Cerebellar cortex (tissue), 1 donor: ENCODE results near the gene RTL5.

Experiments used
- DNase-seq: peaks from one replicate; pipeline ENCODE4 v3.0.0-alpha.2; 2015; ENCODE audit warnings: low spot score

RTL5 gene

GRCh38 chrX:72129661-72130060 lies 2.1 kb downstream of the RTL5 start:
- no peak for DNase-seq

DNA sequence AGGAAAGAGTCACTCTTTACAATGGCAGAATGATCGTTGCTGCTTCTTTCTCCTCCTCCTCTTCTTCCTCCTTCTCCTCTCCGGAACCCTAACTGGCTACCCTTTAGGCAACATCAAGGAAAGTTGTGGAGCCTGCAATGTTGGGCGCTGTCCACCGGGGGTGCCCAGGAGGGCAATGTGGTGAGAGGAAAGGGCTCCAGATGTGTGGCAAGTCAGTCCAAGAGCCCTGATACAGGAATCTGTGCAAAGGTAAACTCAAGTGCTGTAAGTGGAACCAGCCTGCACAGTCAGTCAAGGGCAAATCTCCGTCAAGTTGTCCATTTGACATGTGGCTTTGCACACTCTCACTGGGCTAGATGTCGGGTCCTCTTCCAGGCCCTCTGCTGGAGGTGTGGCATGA lies 2.8 kb downstream of the RTL5 start:
- peak; percentile 29 for DNase-seq

DNA sequence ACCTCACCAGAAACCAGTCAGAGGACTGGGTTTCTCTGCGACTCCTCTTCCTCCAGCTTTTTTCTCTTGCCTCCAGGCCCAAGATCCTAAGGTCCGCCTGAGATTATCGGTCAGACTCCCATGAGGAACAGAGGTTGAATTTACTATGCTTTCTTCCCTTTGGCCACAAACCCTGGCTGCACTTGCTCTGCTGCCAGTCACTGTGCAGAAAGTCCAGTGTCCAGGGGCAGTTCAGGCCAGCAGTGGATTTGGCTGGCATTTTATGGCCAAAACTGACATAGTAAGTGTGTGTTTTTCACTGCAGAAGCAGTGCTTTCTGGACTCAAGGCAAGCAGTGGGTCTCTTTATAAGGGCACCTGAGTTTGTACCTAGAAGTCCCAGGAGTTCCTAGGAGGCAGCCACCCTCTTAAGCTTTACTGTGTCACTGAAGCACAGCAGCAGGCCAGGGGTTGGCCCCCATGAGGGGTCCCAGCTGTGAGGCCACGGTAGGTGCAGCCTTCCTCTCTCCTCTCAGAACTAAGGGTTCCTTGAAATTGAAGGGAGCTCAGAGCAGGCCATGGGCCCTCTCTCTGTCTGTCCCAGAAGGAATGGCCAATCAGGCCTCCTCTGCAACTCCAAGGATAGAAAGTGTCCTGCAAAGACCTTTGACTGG lies 3.4 kb downstream of the RTL5 start:
- DNase-seq: no peak

DNA sequence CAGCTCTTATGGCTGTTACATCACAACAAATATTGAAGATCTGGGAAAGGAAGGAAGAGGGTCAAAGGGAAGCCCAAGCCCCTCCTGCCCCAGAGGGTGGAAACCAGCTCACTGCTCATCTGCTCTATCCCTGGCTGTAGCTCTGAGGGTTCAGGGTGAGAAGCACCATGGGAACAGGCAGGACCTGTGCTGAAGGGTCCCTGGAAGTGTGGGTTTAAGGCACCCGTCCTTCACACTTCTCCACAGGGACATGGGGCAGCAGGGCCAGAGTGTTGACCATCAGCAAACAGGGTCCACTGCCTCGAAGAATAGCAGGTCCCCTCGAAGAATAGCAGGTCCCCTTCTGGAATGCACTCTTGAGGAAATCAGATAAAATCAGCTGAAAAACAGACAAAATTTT lies 4.4 kb downstream of the RTL5 start:
- no peak for DNase-seq

- DNase-seq: peak; percentile 87
These were observed 5.1 kb downstream of the RTL5 start for GRCh38 chrX:72126539-72127140.

- DNase-seq: peak; percentile 83
These were observed 5.7 kb downstream of the RTL5 start for GRCh38 chrX:72126048-72126415.

- DNase-seq: no peak
These were observed 6.2 kb downstream of the RTL5 start for GRCh38 chrX:72125331-72126047.

DNA sequence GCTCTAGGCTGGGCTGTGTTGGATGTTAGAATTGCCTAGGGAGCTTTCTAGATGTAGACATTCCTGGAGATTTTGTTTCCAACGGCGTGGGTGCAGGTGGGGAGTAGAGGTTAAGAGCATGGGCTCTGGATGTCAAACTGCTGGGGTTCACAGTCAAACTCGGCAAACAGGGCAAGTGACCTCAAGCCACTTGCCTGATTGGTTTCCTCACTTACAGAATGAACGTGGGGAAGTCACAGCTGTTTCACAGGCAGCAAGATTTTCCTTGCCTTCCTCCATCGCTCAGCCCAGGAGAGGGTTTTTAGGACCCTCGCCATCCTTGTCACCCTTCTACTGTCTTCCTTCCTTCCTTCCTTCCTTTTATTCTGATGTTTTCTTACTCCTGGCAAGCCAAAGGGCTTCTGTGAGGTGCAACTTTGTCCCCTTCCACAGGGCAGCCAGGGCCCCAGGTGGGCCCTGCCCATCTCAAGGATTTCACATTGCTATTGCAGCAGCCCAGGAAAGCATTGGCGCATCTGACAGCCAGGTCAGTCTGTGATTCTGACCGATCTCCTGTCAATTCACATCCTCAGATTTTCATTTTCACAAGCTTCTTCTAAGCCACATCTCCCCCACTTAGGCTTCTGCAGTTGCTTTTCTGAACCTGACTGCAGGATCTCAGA lies 7.0 kb downstream of the RTL5 start:
- no peak for DNase-seq

GRCh38 chrX:72123471-72124185 lies 8.1 kb downstream of the RTL5 start:
- DNase-seq: no peak

DNA sequence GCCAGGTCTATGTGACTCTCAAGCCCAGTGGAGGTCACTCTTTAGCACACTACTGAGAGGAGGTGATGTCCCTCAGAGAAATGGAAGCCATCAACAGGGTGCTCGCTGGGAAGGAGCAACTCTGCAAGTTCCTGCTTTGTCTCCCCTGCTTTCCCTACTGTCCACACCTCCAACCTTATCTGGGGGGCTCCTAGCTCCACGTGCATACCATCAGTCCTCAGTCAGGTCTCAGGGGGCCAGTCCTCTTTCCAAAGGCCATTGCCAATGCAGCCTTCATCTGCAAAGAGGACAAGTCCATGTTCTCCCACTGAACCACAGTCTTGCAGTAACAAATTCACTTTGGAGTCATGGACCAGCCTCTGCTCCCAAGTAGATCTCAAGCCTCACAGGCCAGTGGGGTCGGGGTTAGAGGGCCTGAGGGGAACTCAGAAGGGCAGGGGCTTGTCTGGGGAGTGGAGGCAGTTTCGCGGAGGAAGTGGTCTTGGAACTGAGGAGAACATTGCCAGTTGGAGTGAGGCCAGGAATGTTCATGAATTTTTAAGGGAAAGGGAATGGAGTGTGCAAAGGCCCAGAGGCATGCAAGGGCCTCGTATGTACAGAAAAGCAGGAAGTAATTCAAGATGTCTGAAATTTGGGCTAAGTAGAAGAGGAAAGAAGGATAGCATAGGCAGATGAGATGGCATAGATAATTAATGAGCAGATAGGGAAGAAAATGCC lies 8.9 kb downstream of the RTL5 start:
- no peak for DNase-seq

GRCh38 chrX:72121383-72121782 lies 10.3 kb downstream of the RTL5 start:
- DNase-seq: peak; percentile 71

DNA sequence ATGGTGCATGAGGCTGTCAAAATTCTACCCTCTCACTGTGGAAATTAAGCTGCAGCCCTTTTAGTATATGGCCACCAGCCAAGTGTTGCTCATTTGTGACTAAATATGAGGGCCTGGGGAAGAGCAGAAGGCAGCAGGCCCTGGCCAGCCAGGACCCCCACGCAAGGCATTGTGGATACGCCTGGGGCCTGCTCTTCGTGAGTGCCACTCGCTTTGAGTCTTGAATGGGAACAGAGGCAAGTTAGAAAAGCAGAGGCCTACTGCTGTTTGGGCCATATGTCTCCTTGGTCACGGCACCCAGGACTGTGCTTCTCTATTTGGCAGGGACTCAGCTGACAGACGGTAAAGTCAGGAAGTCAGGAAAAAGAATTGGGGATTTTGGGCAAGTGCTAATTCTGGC lies 10.9 kb downstream of the RTL5 start:
- peak; percentile 83 for DNase-seq

DNA sequence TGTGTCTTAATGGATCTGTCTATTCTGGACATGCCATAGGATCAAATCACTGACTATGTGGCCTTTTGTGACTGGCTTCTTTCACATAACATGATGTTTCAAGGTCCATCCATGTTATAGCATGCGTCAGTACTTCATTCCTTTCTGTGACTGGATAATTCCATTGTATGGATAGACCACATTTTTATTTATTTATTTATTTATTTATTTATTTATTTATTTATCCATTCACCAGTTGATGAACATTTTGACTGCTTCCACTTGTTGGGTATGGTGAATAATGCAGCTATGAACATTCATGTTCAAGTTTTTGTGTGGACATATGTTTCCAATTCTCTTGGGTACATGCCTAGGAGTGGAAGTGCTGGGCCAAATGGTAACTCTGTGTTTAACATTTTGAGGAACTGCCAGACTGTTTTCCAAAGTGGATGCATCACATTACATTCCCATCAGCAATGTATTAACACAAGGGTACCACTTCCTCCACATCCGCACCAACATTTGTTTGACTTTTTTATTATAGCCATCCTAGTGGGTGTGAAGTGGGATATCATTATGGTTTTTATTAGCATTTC lies 14.0 kb downstream of the RTL5 start:
- no peak for DNase-seq

DNA sequence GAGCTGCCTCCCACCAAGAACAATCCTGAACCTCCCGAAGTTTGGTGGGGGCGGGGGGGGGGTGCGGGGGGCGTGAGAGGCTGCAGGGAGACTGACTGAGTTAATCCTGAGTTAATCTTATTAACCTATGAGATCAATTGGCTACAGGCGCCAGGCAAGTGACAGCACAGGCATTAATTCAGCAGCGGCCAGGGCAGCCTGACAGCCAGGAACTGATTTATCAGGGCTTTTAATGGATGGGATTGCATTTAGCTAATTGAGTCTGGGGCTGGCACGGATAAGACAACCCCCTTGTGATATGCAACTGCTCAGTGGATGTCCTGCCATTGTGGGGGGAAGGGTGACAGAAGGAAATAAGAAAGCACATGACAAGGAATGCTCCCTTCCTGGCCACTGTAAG lies 16.3 kb downstream of the RTL5 start:
- no peak for DNase-seq

- DNase-seq: no peak
These were observed 16.9 kb downstream of the RTL5 start for GRCh38 chrX:72114807-72115206.

DNA sequence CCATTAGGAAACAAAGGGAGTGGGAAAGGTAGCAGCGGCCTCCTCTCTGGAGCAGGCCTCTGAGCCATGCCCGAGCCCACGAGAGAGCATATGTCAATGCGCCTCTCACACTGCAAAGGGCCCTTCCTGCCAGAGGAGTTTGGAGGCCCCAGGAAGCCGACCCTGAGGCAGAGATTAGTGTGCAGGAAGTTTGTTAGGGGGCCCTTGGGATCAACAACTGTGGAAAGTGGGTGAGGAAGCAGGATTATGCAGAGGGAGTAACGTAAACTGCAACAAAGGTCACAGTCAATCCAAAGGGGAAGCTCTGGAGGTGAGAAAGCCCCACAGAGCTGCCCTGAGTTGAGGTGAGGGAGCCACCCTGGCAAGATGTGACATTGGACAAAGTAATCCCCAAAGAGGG lies 17.4 kb downstream of the RTL5 start:
- no peak for DNase-seq

- no peak for DNase-seq
These were observed 18.3 kb downstream of the RTL5 start for GRCh38 chrX:72113461-72113860.

DNA sequence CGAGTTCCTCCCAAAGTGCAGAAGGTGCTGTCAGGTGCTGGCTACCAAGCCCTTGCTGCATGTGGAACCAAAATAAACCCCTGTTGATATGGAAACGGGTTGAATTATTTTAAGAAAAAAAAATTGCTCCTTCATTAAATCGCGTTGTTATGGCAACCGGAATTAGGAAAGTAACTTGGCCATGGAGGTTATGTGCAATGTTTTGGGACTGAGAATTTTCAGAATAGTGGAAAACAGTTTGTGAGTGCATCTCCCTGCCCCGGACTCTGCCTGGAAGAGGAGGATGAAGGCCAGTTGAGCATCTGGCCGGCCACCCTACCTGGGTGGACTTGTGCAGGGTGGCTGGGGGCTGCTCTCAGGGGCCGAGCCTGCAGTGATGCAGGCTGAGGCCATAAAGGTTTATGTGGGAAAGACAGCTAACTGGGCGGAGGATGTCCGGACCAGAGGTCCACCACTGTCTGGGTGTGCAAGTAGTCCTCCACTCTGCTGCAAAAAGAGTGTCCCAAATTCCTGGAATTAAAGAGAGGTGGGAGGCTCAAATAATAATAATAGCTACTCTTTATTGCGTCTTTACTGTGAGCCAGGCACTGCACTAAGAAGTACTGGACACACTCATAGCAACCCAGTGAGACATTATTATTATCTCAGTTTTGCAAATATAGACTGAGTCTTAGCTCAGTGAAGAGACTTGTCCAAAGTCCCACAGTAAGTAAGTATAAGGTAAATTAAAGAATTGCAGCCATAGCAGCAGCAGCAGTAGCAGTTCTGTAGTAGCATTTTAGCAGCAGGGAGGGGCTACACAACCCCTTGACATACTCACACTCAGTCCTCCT lies 20.6 kb downstream of the RTL5 start:
- no peak for DNase-seq

GRCh38 chrX:72110051-72110875 lies 21.5 kb downstream of the RTL5 start:
- DNase-seq: no peak

- no peak for DNase-seq
These were observed 23.0 kb downstream of the RTL5 start for GRCh38 chrX:72108666-72109065.
